Keratinocyte (primary cell): Measurements from ENCODE around the gene GNG8. TPM values are rescaled to one million over a fixed set of nuclear protein-coding genes. Genes with fewer than 3 reads are reported as not detected.

Experiments
- DNase-seq: peaks from one replicate; pipeline ENCODE4 v3.0.0-alpha.2; 2011; ENCODE audit warnings: low read depth, missing footprints, low spot score
- FAIRE-seq: peaks from 2 replicates; lab custom pipeline; 2011; peaks lifted over from hg19 to GRCh38; lab: Jason Lieb, UNC
- H2AFZ ChIP-seq: 2 replicates; pipeline ENCODE4 v1.6.0; 2012; ENCODE audit warnings: low read length, control low read depth, inconsistent platforms; ENCODE audit not compliant: control insufficient read depth
- H3K27ac ChIP-seq: 2 replicates; pipeline ENCODE4 v1.5.1; 2011; ENCODE audit warnings: low read length; ENCODE audit not compliant: control insufficient read depth, insufficient read depth
- H3K27me3 ChIP-seq: 3 replicates; pipeline ENCODE4 v1.6.0; 2011; ENCODE audit warnings: low read length; ENCODE audit not compliant: control insufficient read depth, insufficient read depth; ENCODE audit errors: extremely low read depth
- H3K36me3 ChIP-seq, 2 experiments: 2 replicates in 1 of 2; 3 replicates in 1 of 2; pipeline ENCODE4 v1.5.1; 2011; ENCODE audit warnings: low read length in 2 of 2, mild to moderate bottlenecking in 1 of 2; ENCODE audit not compliant: control insufficient read depth in 2 of 2, insufficient read depth in 2 of 2; ENCODE audit errors: extremely low read depth in 1 of 2
- H3K4me1 ChIP-seq: 3 replicates; pipeline ENCODE4 v1.5.1; 2011; ENCODE audit warnings: low read length; ENCODE audit not compliant: control insufficient read depth, insufficient read depth; ENCODE audit errors: extremely low read depth
- H3K4me2 ChIP-seq: 3 replicates; pipeline ENCODE4 v1.6.0; 2011; ENCODE audit warnings: low read depth, low read length; ENCODE audit not compliant: control insufficient read depth, insufficient read depth; ENCODE audit errors: extremely low read depth
- H3K4me3 ChIP-seq, 3 experiments: fragments of 200-600 bp in 1 of 3; sonication (generic) in 1 of 3; 2 replicates in 2 of 3; 3 replicates in 1 of 3; pipeline ENCODE4 v1.5.1; 2011 to 2016; ENCODE audit warnings: low read length in 3 of 3, mild to moderate bottlenecking in 3 of 3, control low read depth in 2 of 3, inconsistent platforms in 1 of 3, low read depth in 1 of 3, mixed read lengths in 1 of 3, mixed run types in 1 of 3, moderate library complexity in 1 of 3; ENCODE audit not compliant: control insufficient read depth in 2 of 3, insufficient read depth in 2 of 3; ENCODE audit errors: extremely low read depth in 1 of 3
- H3K79me2 ChIP-seq: 2 replicates; pipeline ENCODE4 v1.6.0; 2012; ENCODE audit warnings: low read length; ENCODE audit not compliant: control insufficient read depth, insufficient read depth
- H3K9ac ChIP-seq: 3 replicates; pipeline ENCODE4 v1.6.0; 2011; ENCODE audit warnings: low read length; ENCODE audit not compliant: control insufficient read depth, insufficient read depth; ENCODE audit errors: extremely low read depth
- H3K9me1 ChIP-seq: 3 replicates; pipeline ENCODE4 v1.6.0; 2011; ENCODE audit warnings: low read length; ENCODE audit not compliant: control insufficient read depth, insufficient read depth; ENCODE audit errors: extremely low read depth
- H3K9me3 ChIP-seq: 2 replicates; pipeline ENCODE4 v1.5.1; 2012; ENCODE audit warnings: low read depth, low read length; ENCODE audit not compliant: control insufficient read depth
- H4K20me1 ChIP-seq: 3 replicates; pipeline ENCODE4 v1.6.0; 2011; ENCODE audit warnings: low read length; ENCODE audit not compliant: control insufficient read depth, insufficient read depth; ENCODE audit errors: extremely low read depth
- CTCF ChIP-seq, 3 experiments: IDR thresholded peaks in 1 of 3; conservative IDR thresholded peaks in 1 of 3; optimal IDR thresholded peaks in 1 of 3; 2 replicates in 2 of 3; 3 replicates in 1 of 3; pipeline versions ENCODE3 to v1.5.1; 2011; ENCODE audit warnings: low read length in 3 of 3, mild to moderate bottlenecking in 3 of 3, moderate library complexity in 2 of 3, control low read depth in 1 of 3, inconsistent platforms in 1 of 3; ENCODE audit not compliant: insufficient read depth in 2 of 3; ENCODE audit errors: extremely low read depth in 1 of 3
- EZH2 ChIP-seq: IDR thresholded peaks from one replicate; pipeline ENCODE4 v1.6.1; 2012; ENCODE audit warnings: inconsistent platforms, mild to moderate bottlenecking, low read length, moderate library complexity
- dilution Hi-C: fragments of 300-500 bp; cut with MboI; formaldehyde crosslinking; loops from one replicate; pipeline ENCODE4 v1.7.0; 2020; ENCODE audit warnings: low sequenced_read_pairs; ENCODE audit not compliant: extremely low pct_ligation_motif_present
- polyA plus RNA-seq, 5 experiments: library from polyadenylated mRNA; depleted of rRNA in 3 of 5; stranded (reverse) in 3 of 5; stranded (forward) in 1 of 5; unstranded in 1 of 5; fragments of >200 nt; gene quantifications; 1 replicate in 1 of 5; 2 replicates in 3 of 5; 3 replicates in 1 of 5; pipeline versions ENCODE4 v1.2.1 to v1.2.3, GENCODE V29; 2011 to 2012; ENCODE audit warnings: missing spikeins in 2 of 5, low read depth in 1 of 5, low replicate concordance in 1 of 5

Gene GNG8
- polyA plus RNA-seq, 1 donor (not counting 4 experiments of a cell fraction or from before 2014, with no cell fraction given), result not detected

- Histone ChIP-seq H4K20me1 (no peaks in the 10 kb centered on the region), H3K27ac (no peak overlapping the region), H3K4me1 (no peaks in the 10 kb centered on the region), H3K79me2 (no peaks in the 10 kb centered on the region), H2AFZ (no peak overlapping the region), H3K27me3 (peaks cover 43% of the 10 kb centered on the region), H3K9me3 (peaks cover 9% of the 10 kb centered on the region), H3K36me3 (no peaks in the 10 kb centered on the region), H3K4me2 (no peak overlapping the region), H3K9ac (no peak overlapping the region), H3K4me3 (no peak overlapping the region), H3K9me1 (no peaks in the 10 kb centered on the region)
- dilution Hi-C loops, result no loop called here
- DNase-seq (no peak), FAIRE-seq (no peak)
- TF ChIP-seq EZH2 (no peak), CTCF (optimal IDR thresholded peaks at IDR 0.05 in 1 of 3, IDR thresholded peaks at IDR 0.05 in 1 of 3, conservative IDR thresholded peaks at IDR 0.05 in 1 of 3; ENCODE audit: extremely low read depth in 1 of 3, insufficient read depth in 2 of 3, low read length in 3 of 3) (no peak)
These were observed 14.4 kb upstream of the GNG8 start for GRCh38 chr19:46650445-46650844.

GRCh38 chr19:46648961-46649960 is 13.3 kb upstream of the GNG8 start:
- FAIRE-seq, result no peak
- Histone ChIP-seq H3K27me3 (peaks cover 47% of the 10 kb centered on the region), H3K9ac (no peak overlapping the region), H2AFZ (no peak overlapping the region), H3K36me3 (no peaks in the 10 kb centered on the region), H3K4me2 (no peak overlapping the region), H3K4me3 (no peak overlapping the region), H3K9me3 (peaks cover 9% of the 10 kb centered on the region), H3K4me1 (no peaks in the 10 kb centered on the region), H3K27ac (no peak overlapping the region), H3K9me1 (no peaks in the 10 kb centered on the region), H4K20me1 (no peaks in the 10 kb centered on the region), H3K79me2 (no peaks in the 10 kb centered on the region)
- no peak for DNase-seq
- no peak for TF ChIP-seq EZH2
- dilution Hi-C loops, result no loop called here
